Measurements from ENCODE around the gene EIF2B2. TPM values are rescaled to one million over a fixed set of nuclear protein-coding genes. Genes with fewer than 3 reads are reported as not detected.

Gene EIF2B2
- total RNA-seq, 1 donor from 2014 or later = 37.2 TPM

DNA sequence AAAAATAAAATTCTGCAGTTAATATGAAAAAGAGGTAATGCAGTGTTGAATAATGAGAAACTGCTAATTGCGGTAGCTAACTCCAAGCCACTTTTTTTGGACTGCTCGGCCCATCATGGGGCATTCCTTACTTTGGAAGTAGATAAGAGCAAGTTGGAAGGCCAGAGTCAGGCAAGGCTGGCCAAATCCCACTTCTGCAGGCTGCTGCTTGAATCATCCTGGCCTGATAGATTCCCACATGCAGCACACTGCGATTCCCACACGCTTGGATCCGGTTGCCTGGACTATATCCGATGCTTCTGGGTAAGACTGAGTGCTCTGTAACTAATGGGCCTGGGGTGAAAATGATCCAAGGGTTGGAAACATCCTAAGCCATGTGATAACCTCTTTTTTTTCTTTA lies 10.6 kb downstream of the EIF2B2 start:
- intact Hi-C loops (cut with micrococcal nuclease) = no loop called here
- TF ChIP-seq, protein P1, sequence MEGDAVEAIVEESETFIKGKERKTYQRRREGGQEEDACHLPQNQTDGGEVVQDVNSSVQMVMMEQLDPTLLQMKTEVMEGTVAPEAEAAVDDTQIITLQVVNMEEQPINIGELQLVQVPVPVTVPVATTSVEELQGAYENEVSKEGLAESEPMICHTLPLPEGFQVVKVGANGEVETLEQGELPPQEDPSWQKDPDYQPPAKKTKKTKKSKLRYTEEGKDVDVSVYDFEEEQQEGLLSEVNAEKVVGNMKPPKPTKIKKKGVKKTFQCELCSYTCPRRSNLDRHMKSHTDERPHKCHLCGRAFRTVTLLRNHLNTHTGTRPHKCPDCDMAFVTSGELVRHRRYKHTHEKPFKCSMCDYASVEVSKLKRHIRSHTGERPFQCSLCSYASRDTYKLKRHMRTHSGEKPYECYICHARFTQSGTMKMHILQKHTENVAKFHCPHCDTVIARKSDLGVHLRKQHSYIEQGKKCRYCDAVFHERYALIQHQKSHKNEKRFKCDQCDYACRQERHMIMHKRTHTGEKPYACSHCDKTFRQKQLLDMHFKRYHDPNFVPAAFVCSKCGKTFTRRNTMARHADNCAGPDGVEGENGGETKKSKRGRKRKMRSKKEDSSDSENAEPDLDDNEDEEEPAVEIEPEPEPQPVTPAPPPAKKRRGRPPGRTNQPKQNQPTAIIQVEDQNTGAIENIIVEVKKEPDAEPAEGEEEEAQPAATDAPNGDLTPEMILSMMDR (IDR thresholded peaks at IDR 0.05) = no peak
- ChIA-PET POLR2A (interaction anchor here (0.6 to 0.7 kb wide), 2 partner anchors 55 to 71 kb away, joined by 3 read pairs; no protein-coding TSS in a partner anchor), CTCF (interaction anchor here (1.9 to 2.5 kb wide), 2 partner anchors 75 to 107 kb away, joined by 4 to 7 read pairs; no protein-coding TSS in a partner anchor)
- no peaks in the 10 kb centered on the region for H3K9me3 Mint-ChIP-seq
- H3K4me3 Mint-ChIP-seq = no peak overlapping the region
- no peak for DNase-seq
- no peak overlapping the region for H3K27ac Mint-ChIP-seq
- peaks cover 84% of the 10 kb centered on the region for H3K36me3 Mint-ChIP-seq (ENCODE audit: low read depth)
- ATAC-seq (ENCODE audit: low read depth) = no peak
- H3K27me3 Mint-ChIP-seq = no peaks in the 10 kb centered on the region
- H3K4me1 Mint-ChIP-seq = no peaks in the 10 kb centered on the region

DNA sequence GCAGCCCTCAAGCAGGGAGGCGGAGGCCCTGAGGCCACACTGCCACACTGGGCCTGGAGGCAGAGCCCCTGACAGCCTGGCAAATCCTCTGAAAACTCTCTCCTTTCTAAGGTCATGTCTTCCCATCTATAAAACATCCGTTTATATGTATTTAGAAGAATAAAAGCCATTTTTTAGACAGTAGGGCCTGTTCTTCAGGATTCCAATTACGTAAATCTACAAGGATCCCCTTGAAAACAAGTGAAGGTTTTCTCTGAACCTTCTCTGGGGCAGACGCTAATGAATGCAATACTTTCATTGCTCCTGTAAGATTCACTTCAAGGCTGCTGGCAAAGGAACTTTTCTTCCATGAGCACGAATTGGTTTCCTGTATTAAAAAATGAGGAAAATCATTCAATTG lies 12.8 kb downstream of the EIF2B2 start:
- DNase-seq (no peak), ATAC-seq (ENCODE audit: low read depth) (no peak)
- Mint-ChIP-seq H3K4me3 (no peak overlapping the region), H3K27me3 (no peaks in the 10 kb centered on the region), H3K9me3 (no peaks in the 10 kb centered on the region), H3K4me1 (no peaks in the 10 kb centered on the region), H3K27ac (no peak overlapping the region), H3K36me3 (ENCODE audit: low read depth) (peaks cover 82% of the 10 kb centered on the region)
- intact Hi-C loops (cut with micrococcal nuclease) = no loop called here
- ChIA-PET POLR2A (interaction anchor here (0.6 kb wide), 1 partner anchor 176 kb away, joined by 17 read pairs; no protein-coding TSS in a partner anchor), CTCF (no interaction called here)
- TF ChIP-seq, protein P1 (IDR thresholded peaks at IDR 0.05) = no peak

DNA sequence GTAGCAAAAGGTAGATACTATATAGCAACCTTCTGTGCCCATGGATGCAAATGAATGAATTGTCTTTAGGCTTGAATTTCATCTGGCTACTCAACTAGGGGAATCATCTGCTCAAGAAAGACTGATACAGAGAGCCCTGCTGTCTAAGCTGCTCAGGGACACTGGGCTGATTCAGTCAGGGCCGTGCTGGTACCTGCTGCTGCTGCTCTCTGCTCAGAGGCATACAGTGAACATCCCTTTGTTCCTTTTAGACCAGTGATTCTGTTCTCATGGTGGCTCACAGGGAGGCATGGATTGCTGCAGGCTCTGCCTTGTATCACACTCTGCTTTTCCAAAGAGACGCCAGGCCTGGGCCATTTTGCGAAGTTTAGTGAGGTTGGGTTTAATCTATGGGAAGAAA lies 14.1 kb downstream of the EIF2B2 start:
- H3K9me3 Mint-ChIP-seq = no peaks in the 10 kb centered on the region
- intact Hi-C loops (cut with micrococcal nuclease) = no loop called here
- peaks cover 81% of the 10 kb centered on the region for H3K36me3 Mint-ChIP-seq (ENCODE audit: low read depth)
- TF ChIP-seq, protein P1 (IDR thresholded peaks at IDR 0.05) = no peak
- ChIA-PET CTCF (no interaction called here), POLR2A (no interaction called here)
- H3K27ac Mint-ChIP-seq = no peak overlapping the region
- no peak overlapping the region for H3K4me3 Mint-ChIP-seq
- no peaks in the 10 kb centered on the region for H3K27me3 Mint-ChIP-seq
- ATAC-seq (ENCODE audit: low read depth) (no peak), DNase-seq (no peak)
- H3K4me1 Mint-ChIP-seq = no peaks in the 10 kb centered on the region

DNA sequence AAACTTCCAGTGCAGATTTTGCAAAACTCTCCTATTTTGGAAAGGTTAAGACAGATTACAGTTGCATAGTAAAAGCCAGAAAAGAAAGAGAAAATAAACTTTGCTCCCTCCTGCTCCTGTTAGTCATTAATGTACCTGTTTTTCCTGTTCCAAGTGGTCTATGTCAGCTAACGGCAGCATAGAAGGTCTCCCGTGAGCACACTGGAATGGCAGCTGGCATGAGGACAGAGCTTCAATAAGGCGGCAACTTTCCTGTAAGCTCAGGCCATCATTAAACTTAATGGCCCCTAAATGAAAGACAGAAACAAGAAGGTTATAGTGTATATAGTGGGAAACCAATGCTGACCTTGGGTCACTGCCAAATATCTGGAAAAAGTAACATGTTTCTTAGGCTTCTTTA lies 16.0 kb downstream of the EIF2B2 start:
- Mint-ChIP-seq H3K36me3 (ENCODE audit: low read depth) (peaks cover 76% of the 10 kb centered on the region), H3K27ac (no peak overlapping the region), H3K9me3 (no peaks in the 10 kb centered on the region), H3K4me1 (no peaks in the 10 kb centered on the region), H3K27me3 (no peaks in the 10 kb centered on the region), H3K4me3 (no peak overlapping the region)
- ChIA-PET POLR2A (no interaction called here), CTCF (no interaction called here)
- DNase-seq (no peak), ATAC-seq (ENCODE audit: low read depth) (no peak)
- intact Hi-C loops (cut with micrococcal nuclease) = no loop called here
- TF ChIP-seq, protein P1 (IDR thresholded peaks at IDR 0.05) = no peak

DNA sequence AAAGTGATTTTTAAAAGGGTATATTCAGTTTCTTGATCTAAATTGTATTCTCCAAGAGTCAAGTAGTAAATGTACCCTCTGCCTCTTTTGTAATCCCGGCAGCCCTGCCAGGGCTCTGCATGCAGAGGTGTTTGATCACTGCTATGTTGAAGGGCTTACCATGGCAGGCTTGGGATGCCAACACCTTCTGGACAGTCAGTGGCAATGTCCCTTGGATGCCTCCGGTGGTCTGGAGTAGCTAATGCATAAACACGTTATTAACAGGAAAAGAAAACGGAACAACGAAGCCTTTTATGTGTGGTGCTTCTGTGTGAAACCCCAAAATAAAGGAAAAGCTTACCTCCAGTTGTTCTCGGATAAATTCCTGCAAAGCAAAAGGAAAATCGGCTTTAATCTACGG lies 19.9 kb downstream of the EIF2B2 start:
- H3K36me3 Mint-ChIP-seq (ENCODE audit: low read depth) = peaks cover 46% of the 10 kb centered on the region

More for the DNA sequence above, 19.9 kb downstream of the EIF2B2 start:
- intact Hi-C loops (cut with micrococcal nuclease) = loop anchor here (5.0 kb wide), 1 partner anchor 160 kb away; no protein-coding TSS in a partner anchor
- ATAC-seq (ENCODE audit: low read depth) (no peak), DNase-seq (no peak)
- Mint-ChIP-seq H3K27me3 (no peaks in the 10 kb centered on the region), H3K27ac (no peak overlapping the region), H3K4me1 (no peaks in the 10 kb centered on the region), H3K4me3 (no peak overlapping the region), H3K9me3 (no peaks in the 10 kb centered on the region)
- TF ChIP-seq, protein P1 (IDR thresholded peaks at IDR 0.05) = no peak
- ChIA-PET POLR2A (no interaction called here), CTCF (no interaction called here)
